Activated naive CD8-positive, alpha-beta T cell treated with anti-CD3 and anti-CD28 coated beads for 36 hours (primary cell): ENCODE data around the gene ANKRD11. TPM values are rescaled to one million over a fixed set of nuclear protein-coding genes. Genes with fewer than 3 reads are reported as not detected.

ENCODE experiments used
- DNase-seq: peaks from one replicate; pipeline ENCODE4 v3.0.0; 2021
- H3K27ac Mint-ChIP-seq: one replicate; pipeline ENCODE4 v1.8.0; 2022; ENCODE audit warnings: mild to moderate bottlenecking, moderate library complexity, mixed read lengths
- H3K27me3 Mint-ChIP-seq: one replicate; pipeline ENCODE4 v1.8.0; 2022; ENCODE audit warnings: mild to moderate bottlenecking, mixed read lengths
- H3K36me3 Mint-ChIP-seq: one replicate; pipeline ENCODE4 v1.8.0; 2021; ENCODE audit warnings: mild to moderate bottlenecking, mixed read lengths
- H3K4me1 Mint-ChIP-seq: one replicate; pipeline ENCODE4 v1.8.0; 2021; ENCODE audit warnings: mixed read lengths
- H3K4me3 Mint-ChIP-seq: one replicate; pipeline ENCODE4 v1.8.0; 2022; ENCODE audit warnings: mild to moderate bottlenecking, moderate library complexity, mixed read lengths
- H3K9me3 Mint-ChIP-seq: one replicate; pipeline ENCODE4 v1.8.0; 2022; ENCODE audit warnings: mixed read lengths
- total RNA-seq, 2 experiments: library from RNA; stranded (reverse); gene quantifications; one replicate each; pipeline ENCODE4 v1.2.3, GENCODE V29; 2021

ANKRD11 gene
- total RNA-seq, 2 experiments from 2014 or later, result 129 to 142 TPM

GRCh38 chr16:89324056-89325010 is 166.0 kb downstream of the ANKRD11 start:
- DNase-seq, result peak; percentile 60
- Mint-ChIP-seq H3K27ac (peak overlapping the region; percentile 84), H3K27me3 (no peaks in the 10 kb centered on the region), H3K9me3 (no peaks in the 10 kb centered on the region), H3K4me1 (peaks cover 86% of the 10 kb centered on the region), H3K36me3 (peaks cover 28% of the 10 kb centered on the region), H3K4me3 (peak overlapping the region; percentile 11)

- H3K27me3 Mint-ChIP-seq, result no peaks in the 10 kb centered on the region
- H3K4me1 Mint-ChIP-seq, result peaks cover 91% of the 10 kb centered on the region
- no peak for DNase-seq
- H3K9me3 Mint-ChIP-seq, result no peaks in the 10 kb centered on the region
- peaks cover 29% of the 10 kb centered on the region for H3K36me3 Mint-ChIP-seq
- H3K27ac Mint-ChIP-seq, result peak overlapping the region; percentile 84
- peak overlapping the region; percentile 11 for H3K4me3 Mint-ChIP-seq
These were observed 167.0 kb downstream of the ANKRD11 start for GRCh38 chr16:89323120-89323960.

GRCh38 chr16:89322321-89323119 is 167.8 kb downstream of the ANKRD11 start:
- H3K27me3 Mint-ChIP-seq, result no peaks in the 10 kb centered on the region
- H3K4me1 Mint-ChIP-seq, result peaks cover 91% of the 10 kb centered on the region
- H3K27ac Mint-ChIP-seq, result peak overlapping the region; percentile 82
- no peak for DNase-seq
- H3K36me3 Mint-ChIP-seq, result peaks cover 36% of the 10 kb centered on the region
- H3K4me3 Mint-ChIP-seq, result peak overlapping the region; percentile 11
- no peaks in the 10 kb centered on the region for H3K9me3 Mint-ChIP-seq

- H3K4me1 Mint-ChIP-seq, result peaks cover 91% of the 10 kb centered on the region
- H3K27me3 Mint-ChIP-seq, result no peaks in the 10 kb centered on the region
- no peak overlapping the region for H3K4me3 Mint-ChIP-seq
- no peak for DNase-seq
- no peak overlapping the region for H3K27ac Mint-ChIP-seq
- H3K9me3 Mint-ChIP-seq, result no peaks in the 10 kb centered on the region
- H3K36me3 Mint-ChIP-seq, result peaks cover 40% of the 10 kb centered on the region
These were observed 169.4 kb downstream of the ANKRD11 start for GRCh38 chr16:89320782-89321501.

- Mint-ChIP-seq H3K9me3 (no peaks in the 10 kb centered on the region), H3K27me3 (no peaks in the 10 kb centered on the region), H3K4me3 (peak overlapping the region; percentile 37), H3K36me3 (peaks cover 37% of the 10 kb centered on the region), H3K27ac (peak overlapping the region; percentile 75), H3K4me1 (peaks cover 91% of the 10 kb centered on the region)
- peak; percentile 57 for DNase-seq
These were observed 170.2 kb downstream of the ANKRD11 start for GRCh38 chr16:89319886-89320781.

- H3K4me1 Mint-ChIP-seq, result peaks cover 91% of the 10 kb centered on the region
- no peaks in the 10 kb centered on the region for H3K27me3 Mint-ChIP-seq
- DNase-seq, result no peak
- no peaks in the 10 kb centered on the region for H3K9me3 Mint-ChIP-seq
- no peak overlapping the region for H3K4me3 Mint-ChIP-seq
- H3K36me3 Mint-ChIP-seq, result peaks cover 36% of the 10 kb centered on the region
- peak overlapping the region; percentile 75 for H3K27ac Mint-ChIP-seq
These were observed 170.8 kb downstream of the ANKRD11 start for GRCh38 chr16:89319631-89319885.

- Mint-ChIP-seq H3K36me3 (peaks cover 39% of the 10 kb centered on the region), H3K4me1 (peaks cover 91% of the 10 kb centered on the region), H3K4me3 (no peak overlapping the region), H3K9me3 (no peaks in the 10 kb centered on the region), H3K27me3 (no peaks in the 10 kb centered on the region), H3K27ac (peak overlapping the region; percentile 75)
- no peak for DNase-seq
These were observed 171.3 kb downstream of the ANKRD11 start for GRCh38 chr16:89318871-89319630.

- Mint-ChIP-seq H3K4me3 (no peak overlapping the region), H3K9me3 (no peaks in the 10 kb centered on the region), H3K27me3 (no peaks in the 10 kb centered on the region), H3K4me1 (peaks cover 92% of the 10 kb centered on the region), H3K36me3 (peaks cover 35% of the 10 kb centered on the region), H3K27ac (peak overlapping the region; percentile 47)
- no peak for DNase-seq
These were observed 172.0 kb downstream of the ANKRD11 start for GRCh38 chr16:89318430-89318758.

- Mint-ChIP-seq H3K27ac (peak overlapping the region; percentile 98), H3K4me1 (peaks cover 94% of the 10 kb centered on the region), H3K9me3 (no peaks in the 10 kb centered on the region), H3K36me3 (peaks cover 35% of the 10 kb centered on the region), H3K4me3 (no peak overlapping the region), H3K27me3 (no peaks in the 10 kb centered on the region)
- no peak for DNase-seq
These were observed 172.5 kb downstream of the ANKRD11 start for GRCh38 chr16:89317729-89318429.

- H3K27me3 Mint-ChIP-seq, result no peaks in the 10 kb centered on the region
- no peak for DNase-seq
- peak overlapping the region; percentile 98 for H3K27ac Mint-ChIP-seq
- H3K9me3 Mint-ChIP-seq, result no peaks in the 10 kb centered on the region
- peak overlapping the region; percentile 20 for H3K4me3 Mint-ChIP-seq
- peaks cover 87% of the 10 kb centered on the region for H3K4me1 Mint-ChIP-seq
- H3K36me3 Mint-ChIP-seq, result peaks cover 34% of the 10 kb centered on the region
These were observed 173.2 kb downstream of the ANKRD11 start for GRCh38 chr16:89317101-89317671.

- no peaks in the 10 kb centered on the region for H3K27me3 Mint-ChIP-seq
- H3K9me3 Mint-ChIP-seq, result no peaks in the 10 kb centered on the region
- no peak for DNase-seq
- H3K4me3 Mint-ChIP-seq, result peak overlapping the region; percentile 58
- H3K36me3 Mint-ChIP-seq, result peaks cover 37% of the 10 kb centered on the region
- H3K27ac Mint-ChIP-seq, result peak overlapping the region; percentile 98
- H3K4me1 Mint-ChIP-seq, result peaks cover 85% of the 10 kb centered on the region
These were observed 173.7 kb downstream of the ANKRD11 start for GRCh38 chr16:89316701-89317100.

- DNase-seq, result peak; percentile 77
- H3K4me3 Mint-ChIP-seq, result peak overlapping the region; percentile 58
- peak overlapping the region; percentile 98 for H3K27ac Mint-ChIP-seq
- H3K9me3 Mint-ChIP-seq, result no peaks in the 10 kb centered on the region
- H3K27me3 Mint-ChIP-seq, result no peaks in the 10 kb centered on the region
- H3K36me3 Mint-ChIP-seq, result peaks cover 39% of the 10 kb centered on the region
- H3K4me1 Mint-ChIP-seq, result peaks cover 83% of the 10 kb centered on the region
These were observed 174.4 kb downstream of the ANKRD11 start for GRCh38 chr16:89315791-89316581.
